ENCODE measurements around the gene ERMN.

DNA sequence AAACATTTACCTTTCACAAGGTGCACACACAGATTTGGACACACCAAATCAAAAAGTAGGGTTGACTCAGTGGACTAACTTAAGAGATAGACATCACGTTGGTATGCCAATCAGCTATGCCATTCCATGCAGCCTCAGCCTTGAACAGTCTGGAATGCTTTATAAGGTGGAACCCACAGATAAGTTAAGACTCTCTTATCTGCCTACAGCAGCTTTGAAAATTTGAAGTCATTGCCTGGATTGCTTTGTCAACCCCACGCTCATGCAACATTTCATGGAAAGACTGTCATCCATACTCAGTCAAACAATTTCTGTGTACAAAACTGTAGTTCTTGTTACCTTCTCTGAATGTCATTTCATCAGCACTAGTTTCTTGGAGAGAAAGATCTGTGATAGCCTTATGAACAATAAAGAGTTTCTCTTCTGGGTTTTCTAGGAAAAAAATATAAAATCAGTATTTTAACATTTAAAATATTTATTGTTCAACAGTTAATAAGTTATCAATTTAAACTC is 1.2 kb downstream of the ERMN start:
- no peak for TF ChIP-seq POLR2A (IDR thresholded peaks at IDR 0.05; ENCODE audit: low read depth, low read length)
- no peak for TF ChIP-seq POLR2AphosphoS5 (IDR thresholded peaks at IDR 0.05; ENCODE audit: low read depth, low read length)
- no peak for TF ChIP-seq TAF1 (IDR thresholded peaks at IDR 0.05; ENCODE audit: low read depth, low read length)
- no peak for TF ChIP-seq PAX5 (IDR thresholded peaks at IDR 0.05; ENCODE audit: insufficient read depth, low read length, severe bottlenecking)

Measured in GM12891 (cell line).